Measurements from ENCODE around the gene SORBS2.

GRCh38 chr4:185736882-185737281, 75.1 kb downstream of the SORBS2 start:
- TF ChIP-seq POLR2A (IDR thresholded peaks at IDR 0.05; ENCODE audit: low read depth, low read length) = no peak
- TF ChIP-seq SPI1 (IDR thresholded peaks at IDR 0.05; ENCODE audit: low read depth, low read length) = no peak
- no peak for TF ChIP-seq POLR2AphosphoS5 (IDR thresholded peaks at IDR 0.05; ENCODE audit: low read depth, low read length)
- TF ChIP-seq TAF1 (IDR thresholded peaks at IDR 0.05; ENCODE audit: low read depth, low read length) = no peak
- no peak for TF ChIP-seq POU2F2 (IDR thresholded peaks at IDR 0.05; ENCODE audit: low read depth, low read length)
- no peak for TF ChIP-seq PAX5 (IDR thresholded peaks at IDR 0.05; ENCODE audit: insufficient read depth, low read length, severe bottlenecking)

Measured in GM12891 (cell line).